ENCODE measurements around the gene PITX1.

Gene PITX1

DNA sequence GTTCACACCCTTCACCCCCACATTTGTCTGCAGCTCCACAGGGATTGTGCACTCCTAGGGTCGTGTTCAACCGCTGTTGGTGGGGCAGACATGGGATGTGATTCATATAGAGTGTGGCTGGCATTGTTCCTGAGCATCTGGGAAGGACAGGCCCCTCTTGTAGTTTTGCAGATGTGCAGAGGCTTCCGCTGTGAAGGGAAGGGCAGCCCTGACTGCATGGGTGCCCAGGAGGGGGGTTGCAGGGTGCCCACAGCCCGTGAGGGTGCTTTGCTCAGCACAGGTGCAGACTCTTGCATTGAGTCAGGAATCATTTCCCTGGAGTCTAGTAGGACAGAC lies 30.2 kb upstream of the PITX1 start:
- no peak for DNase-seq (ENCODE audit: low read depth, low spot score)
- TF ChIP-seq FOXP2 (optimal IDR thresholded peaks at IDR 0.05; ENCODE audit: control extremely low read depth, extremely low read length, insufficient read depth): no peak
- no peak for TF ChIP-seq POLR2AphosphoS5 (IDR thresholded peaks at IDR 0.05; ENCODE audit: borderline replicate concordance, low read depth, low read length)
- TF ChIP-seq EZH2 (IDR thresholded peaks at IDR 0.05): no peak
- Histone ChIP-seq H3K27ac (no peak overlapping the region), H3K36me3 (ENCODE audit: insufficient read depth, low read length) (no peaks in the 10 kb centered on the region), H3K9me3 (ENCODE audit: low read depth, low read length) (no peaks in the 10 kb centered on the region), H3K9ac (ENCODE audit: insufficient read length) (no peak overlapping the region), H3K4me3 (no peak overlapping the region)

DNA sequence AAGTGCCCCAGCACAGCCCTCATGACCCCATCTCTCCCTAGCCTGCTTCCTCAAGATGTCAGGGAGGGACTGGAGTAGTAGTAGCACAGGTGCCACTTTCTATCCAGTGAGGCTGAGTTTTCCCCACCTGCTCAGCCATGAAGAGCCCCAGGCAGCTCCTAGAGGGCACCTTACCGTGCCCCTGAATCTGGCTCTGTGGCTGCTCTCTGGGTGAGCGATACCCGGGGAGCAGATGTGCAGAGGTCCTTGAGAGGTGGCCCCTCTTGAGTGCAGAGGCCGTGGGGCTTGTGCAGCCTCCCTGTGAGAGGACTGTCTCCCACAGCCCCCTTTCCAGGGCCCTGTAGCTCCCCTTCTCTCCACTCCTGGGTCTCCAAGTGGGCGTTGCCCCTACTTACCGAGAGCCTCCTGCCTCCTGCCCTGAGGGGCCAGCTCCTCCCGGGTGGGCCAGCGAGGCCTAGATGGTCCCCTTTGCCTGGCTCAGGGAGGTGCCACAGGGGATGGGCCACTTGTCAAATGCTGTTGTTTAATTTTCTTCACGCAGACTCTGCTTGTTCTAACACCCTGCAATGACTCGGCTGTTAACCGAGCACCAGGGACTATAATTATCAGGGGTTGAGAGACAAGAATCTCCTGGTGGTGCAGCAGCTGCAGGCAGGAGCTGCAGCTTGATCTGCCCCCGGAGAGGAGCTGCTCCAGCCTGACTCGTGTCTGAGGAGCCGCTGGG lies 29.6 kb upstream of the PITX1 start:
- Histone ChIP-seq H3K27ac (no peak overlapping the region), H3K9ac (ENCODE audit: insufficient read length) (no peak overlapping the region)
- no peak for DNase-seq (ENCODE audit: low read depth, low spot score)

GRCh38 chr5:135063056-135063445 lies 29.0 kb upstream of the PITX1 start:
- Histone ChIP-seq H3K9me3 (ENCODE audit: low read depth, low read length) (no peaks in the 10 kb centered on the region), H3K9ac (ENCODE audit: insufficient read length) (no peak overlapping the region), H3K27ac (no peak overlapping the region), H3K36me3 (ENCODE audit: insufficient read depth, low read length) (no peaks in the 10 kb centered on the region), H3K4me3 (no peak overlapping the region)
- DNase-seq (ENCODE audit: low read depth, low spot score): no peak
- TF ChIP-seq FOXP2 (optimal IDR thresholded peaks at IDR 0.05; ENCODE audit: control extremely low read depth, extremely low read length, insufficient read depth): no peak

More for the DNA sequence above, 29.6 kb upstream of the PITX1 start:
- Histone ChIP-seq H3K4me3 (no peak overlapping the region), H3K36me3 (ENCODE audit: insufficient read depth, low read length) (no peaks in the 10 kb centered on the region), H3K9me3 (ENCODE audit: low read depth, low read length) (no peaks in the 10 kb centered on the region)
- TF ChIP-seq EZH2 (IDR thresholded peaks at IDR 0.05): no peak
- TF ChIP-seq POLR2AphosphoS5 (IDR thresholded peaks at IDR 0.05; ENCODE audit: borderline replicate concordance, low read depth, low read length): no peak

- Histone ChIP-seq H3K4me3 (no peak overlapping the region), H3K9ac (ENCODE audit: insufficient read length) (no peak overlapping the region), H3K9me3 (ENCODE audit: low read depth, low read length) (no peaks in the 10 kb centered on the region), H3K27ac (no peak overlapping the region), H3K36me3 (ENCODE audit: insufficient read depth, low read length) (no peaks in the 10 kb centered on the region)
- TF ChIP-seq POLR2AphosphoS5 (IDR thresholded peaks at IDR 0.05; ENCODE audit: borderline replicate concordance, low read depth, low read length): no peak
- TF ChIP-seq FOXP2 (optimal IDR thresholded peaks at IDR 0.05; ENCODE audit: control extremely low read depth, extremely low read length, insufficient read depth): no peak
- TF ChIP-seq EZH2 (IDR thresholded peaks at IDR 0.05): no peak
- no peak for DNase-seq (ENCODE audit: low read depth, low spot score)
These were observed 28.4 kb upstream of the PITX1 start for GRCh38 chr5:135062216-135063055.

DNA sequence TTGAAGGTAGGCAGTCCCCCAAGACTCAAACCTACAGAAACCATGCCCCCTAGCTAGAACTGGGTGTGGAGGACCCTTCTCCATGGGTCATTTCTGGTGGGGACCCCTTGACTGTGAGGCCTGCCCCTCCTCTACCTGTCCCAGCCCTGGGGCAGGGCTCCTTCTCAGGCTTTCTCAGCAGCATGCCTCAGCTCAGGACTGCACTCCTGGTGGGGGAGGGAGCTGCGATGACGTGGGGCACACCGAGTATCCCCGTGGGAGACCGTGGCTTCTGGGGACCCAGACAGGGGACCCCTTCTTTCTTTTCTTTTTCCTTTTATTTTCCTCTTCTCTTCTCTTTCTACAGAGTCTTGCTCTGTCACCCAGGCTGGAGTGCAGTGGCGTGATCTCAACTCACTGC lies 27.0 kb upstream of the PITX1 start:
- Histone ChIP-seq H3K9ac (ENCODE audit: insufficient read length) (no peak overlapping the region), H3K4me3 (no peak overlapping the region), H3K27ac (no peak overlapping the region), H3K36me3 (ENCODE audit: insufficient read depth, low read length) (no peaks in the 10 kb centered on the region), H3K9me3 (ENCODE audit: low read depth, low read length) (no peaks in the 10 kb centered on the region)
- DNase-seq (ENCODE audit: low read depth, low spot score): no peak
- TF ChIP-seq FOXP2 (optimal IDR thresholded peaks at IDR 0.05; ENCODE audit: control extremely low read depth, extremely low read length, insufficient read depth): no peak
- no peak for TF ChIP-seq POLR2AphosphoS5 (IDR thresholded peaks at IDR 0.05; ENCODE audit: borderline replicate concordance, low read depth, low read length)
- no peak for TF ChIP-seq EZH2 (IDR thresholded peaks at IDR 0.05)

DNA sequence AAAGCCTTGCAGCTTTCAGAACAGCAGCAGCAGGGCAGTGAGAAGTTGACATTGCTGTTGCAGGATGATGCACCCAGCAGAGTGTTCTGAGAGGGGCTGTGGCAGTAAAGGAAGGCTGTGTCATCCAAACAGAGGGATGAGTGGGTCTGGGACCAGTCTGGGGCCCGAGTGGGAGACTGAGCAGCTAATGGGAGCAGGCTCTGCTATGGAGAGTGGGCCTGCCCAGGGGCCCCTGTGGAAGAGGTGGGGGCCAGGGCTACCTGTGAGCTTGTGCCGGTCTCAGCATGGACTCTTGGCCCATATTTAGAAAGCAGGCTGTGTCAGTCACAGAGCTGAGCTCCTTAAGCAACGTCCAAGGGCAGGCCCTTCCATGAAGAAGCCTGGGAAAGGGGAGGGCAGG lies 26.0 kb upstream of the PITX1 start:
- Histone ChIP-seq H3K4me3 (no peak overlapping the region), H3K9ac (ENCODE audit: insufficient read length) (no peak overlapping the region), H3K9me3 (ENCODE audit: low read depth, low read length) (no peaks in the 10 kb centered on the region), H3K36me3 (ENCODE audit: insufficient read depth, low read length) (no peaks in the 10 kb centered on the region), H3K27ac (no peak overlapping the region)
- no peak for TF ChIP-seq FOXP2 (optimal IDR thresholded peaks at IDR 0.05; ENCODE audit: control extremely low read depth, extremely low read length, insufficient read depth)
- TF ChIP-seq POLR2AphosphoS5 (IDR thresholded peaks at IDR 0.05; ENCODE audit: borderline replicate concordance, low read depth, low read length): no peak
- TF ChIP-seq EZH2 (IDR thresholded peaks at IDR 0.05): no peak
- DNase-seq (ENCODE audit: low read depth, low spot score): no peak

DNA sequence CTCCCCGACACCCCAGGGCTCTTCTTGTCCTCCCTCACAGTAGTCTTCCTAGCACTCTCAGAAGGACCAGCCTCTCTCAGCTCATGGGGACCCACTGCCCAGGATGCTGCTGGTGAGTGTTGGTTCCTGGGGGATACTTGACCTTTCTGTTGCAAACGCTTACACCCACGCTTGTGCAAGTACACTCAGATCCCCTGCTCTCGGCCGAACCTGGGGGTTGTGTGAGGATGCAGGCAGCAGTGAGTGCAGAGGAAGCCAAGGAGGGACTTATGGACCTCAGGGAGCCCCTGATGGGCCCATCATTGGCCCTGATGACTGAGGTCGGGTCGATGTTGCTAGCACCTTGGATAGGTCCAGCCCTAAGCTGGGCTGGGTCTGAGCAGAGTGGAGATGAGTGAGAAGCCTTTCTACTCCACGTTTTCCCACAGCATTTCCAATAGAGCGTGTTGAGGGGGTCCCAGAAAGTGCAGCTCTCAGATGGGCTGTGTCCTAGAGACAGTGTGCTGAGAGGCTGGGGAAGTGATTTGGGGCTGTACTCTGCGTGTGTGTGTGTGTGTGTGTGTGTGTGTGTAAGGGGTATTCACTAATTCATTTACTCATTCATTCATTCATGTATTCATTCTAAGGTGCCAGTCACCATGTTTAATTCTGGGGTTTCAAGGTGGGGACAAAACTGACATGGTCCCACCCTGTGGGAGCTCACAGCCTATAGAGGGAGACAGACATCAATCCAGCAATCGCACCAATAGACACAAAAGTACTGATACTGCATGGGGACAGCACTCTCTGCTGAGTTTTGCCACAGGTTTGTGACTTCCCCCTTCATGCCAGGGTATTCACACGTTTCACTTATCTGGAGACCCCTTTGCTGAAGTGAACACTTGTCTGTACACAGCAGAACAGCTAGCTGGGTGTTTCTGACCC lies 25.2 kb upstream of the PITX1 start:
- Histone ChIP-seq H3K9me3 (ENCODE audit: low read depth, low read length) (no peaks in the 10 kb centered on the region), H3K36me3 (ENCODE audit: insufficient read depth, low read length) (no peaks in the 10 kb centered on the region), H3K27ac (no peak overlapping the region), H3K9ac (ENCODE audit: insufficient read length) (no peak overlapping the region), H3K4me3 (no peak overlapping the region)
- DNase-seq (ENCODE audit: low read depth, low spot score): no peak
- TF ChIP-seq POLR2AphosphoS5 (IDR thresholded peaks at IDR 0.05; ENCODE audit: borderline replicate concordance, low read depth, low read length) (no peak), FOXP2 (optimal IDR thresholded peaks at IDR 0.05; ENCODE audit: control extremely low read depth, extremely low read length, insufficient read depth) (no peak), EZH2 (IDR thresholded peaks at IDR 0.05) (no peak)

DNA sequence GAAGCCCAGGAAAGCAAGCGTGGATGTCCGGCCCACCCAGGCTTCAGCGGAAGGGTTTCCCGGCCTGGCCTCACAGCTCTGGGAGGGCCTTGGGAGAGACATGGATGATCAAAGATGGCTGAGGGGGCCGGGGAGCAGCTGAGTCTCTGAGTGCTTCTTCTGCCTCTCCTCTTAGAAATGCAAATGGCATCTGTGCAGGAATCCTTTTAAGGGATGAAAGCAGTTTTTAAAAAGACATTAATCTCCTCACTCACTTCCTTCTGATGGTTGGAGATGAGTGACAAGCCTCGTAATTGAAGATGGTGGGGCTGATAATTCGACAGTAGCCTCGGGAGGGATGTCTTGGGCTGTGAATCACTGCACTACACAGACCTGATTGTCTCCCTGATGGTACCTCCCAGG lies 24.3 kb upstream of the PITX1 start:
- H3K9ac ChIP-seq (ENCODE audit: insufficient read length): no peak overlapping the region
- no peak overlapping the region for H3K27ac ChIP-seq
- no peaks in the 10 kb centered on the region for H3K9me3 ChIP-seq (ENCODE audit: low read depth, low read length)
- no peak overlapping the region for H3K4me3 ChIP-seq
- H3K36me3 ChIP-seq (ENCODE audit: insufficient read depth, low read length): no peaks in the 10 kb centered on the region
- DNase-seq (ENCODE audit: low read depth, low spot score): no peak
- TF ChIP-seq POLR2AphosphoS5 (IDR thresholded peaks at IDR 0.05; ENCODE audit: borderline replicate concordance, low read depth, low read length): no peak
- TF ChIP-seq EZH2 (IDR thresholded peaks at IDR 0.05): no peak
- no peak for TF ChIP-seq FOXP2 (optimal IDR thresholded peaks at IDR 0.05; ENCODE audit: control extremely low read depth, extremely low read length, insufficient read depth)

All from SK-N-MC (cell line).